A673 (cell line): ENCODE measurements around the gene FIS1.

ENCODE experiments used
- EZH2 ChIP-seq: fragments of 200-600 bp; sonication (generic); IDR thresholded peaks from 2 replicates; pipeline ENCODE4 v1.6.1; 2017; ENCODE audit warnings: borderline replicate concordance, low read depth, mild to moderate bottlenecking, mixed read lengths, antibody characterized with exemption, low read length; ENCODE audit not compliant: poor library complexity, severe bottlenecking
- TF ChIP-seq, protein P1 (sequence below): fragments of 300-800, 200-600 bp; sonication (generic); conservative IDR thresholded peaks from 2 replicates; pipeline ENCODE4 v1.5.1; 2017; ENCODE audit warnings: low read depth, mild to moderate bottlenecking, antibody characterized with exemption, low read length, moderate library complexity, mixed read lengths

GRCh38 chr7:101212014-101212413, 32.9 kb downstream of the FIS1 start:
- no peak for TF ChIP-seq EZH2
- TF ChIP-seq, protein P1, sequence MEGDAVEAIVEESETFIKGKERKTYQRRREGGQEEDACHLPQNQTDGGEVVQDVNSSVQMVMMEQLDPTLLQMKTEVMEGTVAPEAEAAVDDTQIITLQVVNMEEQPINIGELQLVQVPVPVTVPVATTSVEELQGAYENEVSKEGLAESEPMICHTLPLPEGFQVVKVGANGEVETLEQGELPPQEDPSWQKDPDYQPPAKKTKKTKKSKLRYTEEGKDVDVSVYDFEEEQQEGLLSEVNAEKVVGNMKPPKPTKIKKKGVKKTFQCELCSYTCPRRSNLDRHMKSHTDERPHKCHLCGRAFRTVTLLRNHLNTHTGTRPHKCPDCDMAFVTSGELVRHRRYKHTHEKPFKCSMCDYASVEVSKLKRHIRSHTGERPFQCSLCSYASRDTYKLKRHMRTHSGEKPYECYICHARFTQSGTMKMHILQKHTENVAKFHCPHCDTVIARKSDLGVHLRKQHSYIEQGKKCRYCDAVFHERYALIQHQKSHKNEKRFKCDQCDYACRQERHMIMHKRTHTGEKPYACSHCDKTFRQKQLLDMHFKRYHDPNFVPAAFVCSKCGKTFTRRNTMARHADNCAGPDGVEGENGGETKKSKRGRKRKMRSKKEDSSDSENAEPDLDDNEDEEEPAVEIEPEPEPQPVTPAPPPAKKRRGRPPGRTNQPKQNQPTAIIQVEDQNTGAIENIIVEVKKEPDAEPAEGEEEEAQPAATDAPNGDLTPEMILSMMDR: no peak
